Parathyroid adenoma (tissue), 2 donors: ENCODE data around the gene PLXDC1.
A peak's percentile ranks its signal among the peaks of the same experiment; 100 is the strongest.

Source experiments
- H2AFZ ChIP-seq: fragments of 300-600 bp; sonication (generic); one replicate; pipeline ENCODE4 v1.7.0; 2017; ENCODE audit warnings: antibody characterized with exemption, mild to moderate bottlenecking
- H3K27ac ChIP-seq: fragments of 300-600 bp; sonication (generic); one replicate; pipeline ENCODE4 v1.7.0; 2017
- H3K27me3 ChIP-seq: fragments of 300-600 bp; sonication (generic); one replicate; pipeline ENCODE4 v1.7.0; 2017; ENCODE audit warnings: low read length; ENCODE audit not compliant: control insufficient read depth, insufficient read depth
- H3K36me3 ChIP-seq: fragments of 300-600 bp; sonication (generic); one replicate; pipeline ENCODE4 v1.7.0; 2017; ENCODE audit warnings: low read length; ENCODE audit not compliant: control insufficient read depth, insufficient read depth
- H3K4me1 ChIP-seq: fragments of 300-600 bp; sonication (generic); one replicate; pipeline ENCODE4 v1.7.0; 2017; ENCODE audit warnings: control low read depth
- H3K4me2 ChIP-seq: fragments of 300-600 bp; sonication (generic); one replicate; pipeline ENCODE4 v1.7.0; 2017; ENCODE audit warnings: low read length
- H3K4me3 ChIP-seq: fragments of 300-600 bp; sonication (generic); one replicate; pipeline ENCODE4 v1.7.0; 2017; ENCODE audit warnings: low read depth, low read length
- H3K79me2 ChIP-seq: fragments of 300-600 bp; sonication (generic); one replicate; pipeline ENCODE4 v1.7.0; 2017; ENCODE audit warnings: control low read depth
- H3K9ac ChIP-seq: fragments of 300-600 bp; sonication (generic); one replicate; pipeline ENCODE4 v1.7.0; 2017; ENCODE audit warnings: mild to moderate bottlenecking
- H3K9me3 ChIP-seq: fragments of 300-600 bp; sonication (generic); one replicate; pipeline ENCODE4 v1.7.0; 2017; ENCODE audit warnings: low read length; ENCODE audit not compliant: control insufficient read depth
- CTCF ChIP-seq: fragments of 300-600 bp; sonication (generic); IDR thresholded peaks from one replicate; pipeline ENCODE4 v1.7.0; 2017; ENCODE audit warnings: antibody characterized with exemption, mild to moderate bottlenecking
- donor health status: primary hyperparathyroidism.

The PLXDC1 gene

GRCh38 chr17:39198186-39198566, 46.7 kb upstream of the PLXDC1 start:
- no peaks in the 10 kb centered on the region for H3K27me3 ChIP-seq
- H3K27ac ChIP-seq = peak overlapping the region; percentile 61
- no peaks in the 10 kb centered on the region for H3K9me3 ChIP-seq
- H3K9ac ChIP-seq = no peak overlapping the region
- H2AFZ ChIP-seq = peak overlapping the region; percentile 96
- peak overlapping the region; percentile 84 for H3K4me2 ChIP-seq
- no peak for TF ChIP-seq CTCF
- peak overlapping the region; percentile 71 for H3K4me3 ChIP-seq
- H3K36me3 ChIP-seq = no peaks in the 10 kb centered on the region
- peaks cover 19% of the 10 kb centered on the region for H3K4me1 ChIP-seq
- peaks cover 11% of the 10 kb centered on the region for H3K79me2 ChIP-seq

GRCh38 chr17:39197380-39198185, 46.1 kb upstream of the PLXDC1 start, which contains the start of gene CACNB1:
Gene CACNB1, minus strand, starts transcription at chr17:39197669. Its CDS starts 174 bp downstream, at chr17:39197495.
- Histone ChIP-seq H3K4me2 (peak within 1 kb of the TSS; percentile 84), H3K36me3 (no peaks in the 10 kb centered on the region), H3K4me3 (peak within 1 kb of the TSS; percentile 71), H3K79me2 (peaks cover 11% of the 10 kb centered on the region), H3K9me3 (no peaks in the 10 kb centered on the region), H2AFZ (peak within 1 kb of the TSS; percentile 96), H3K27ac (peak within 1 kb of the TSS; percentile 61), H3K4me1 (peaks cover 19% of the 10 kb centered on the region), H3K27me3 (no peaks in the 10 kb centered on the region), H3K9ac (no peak within 1 kb of the TSS)
- TF ChIP-seq CTCF = no peak

- Histone ChIP-seq H3K79me2 (peaks cover 11% of the 10 kb centered on the region), H3K4me1 (peaks cover 14% of the 10 kb centered on the region), H3K9ac (no peak overlapping the region), H3K4me3 (peak overlapping the region; percentile 71), H3K4me2 (peak overlapping the region; percentile 84), H3K27me3 (no peaks in the 10 kb centered on the region), H2AFZ (peak overlapping the region; percentile 96), H3K27ac (peak overlapping the region; percentile 61), H3K36me3 (no peaks in the 10 kb centered on the region), H3K9me3 (no peaks in the 10 kb centered on the region)
- no peak for TF ChIP-seq CTCF
Measured at GRCh38 chr17:39196808-39197291, 45.4 kb upstream of the PLXDC1 start.

GRCh38 chr17:39196241-39196807, 44.9 kb upstream of the PLXDC1 start:
- peaks cover 11% of the 10 kb centered on the region for H3K79me2 ChIP-seq
- no peak overlapping the region for H3K9ac ChIP-seq
- no peak overlapping the region for H3K27ac ChIP-seq
- H2AFZ ChIP-seq = no peak overlapping the region
- peaks cover 10% of the 10 kb centered on the region for H3K4me1 ChIP-seq
- H3K4me2 ChIP-seq = no peak overlapping the region
- TF ChIP-seq CTCF = no peak
- no peaks in the 10 kb centered on the region for H3K27me3 ChIP-seq
- no peak overlapping the region for H3K4me3 ChIP-seq
- H3K36me3 ChIP-seq = no peaks in the 10 kb centered on the region
- H3K9me3 ChIP-seq = no peaks in the 10 kb centered on the region
